Mucosa of descending colon (tissue), 3 donors: ENCODE measurements around the gene HSPA12B. TPM values are rescaled to one million over a fixed set of nuclear protein-coding genes. Genes with fewer than 3 reads are reported as not detected.

ENCODE experiments used
- ATAC-seq: fragments of 200-7000 bp; cut with Tn5 transposase; one replicate; pipeline ENCODE4 v1.9.1; 2020; ENCODE audit warnings: mild to moderate bottlenecking, moderate library complexity
- DNase-seq, 3 donors: peaks; one replicate each; pipeline ENCODE4 v3.0.0-alpha.2; 2020
- H3K36me3 ChIP-seq: fragments of 200-600 bp; one replicate; pipeline ENCODE4 v1.8.0; 2021; ENCODE audit warnings: low read depth, mild to moderate bottlenecking
- H3K4me1 ChIP-seq: fragments of 200-600 bp; one replicate; pipeline ENCODE4 v1.8.0; 2021; ENCODE audit warnings: low read depth, mild to moderate bottlenecking
- H3K4me3 ChIP-seq: fragments of 200-600 bp; one replicate; pipeline ENCODE4 v1.8.0; 2021; ENCODE audit warnings: mild to moderate bottlenecking
- H3K9me3 ChIP-seq: fragments of 200-600 bp; one replicate; pipeline ENCODE4 v1.8.0; 2021; ENCODE audit warnings: mild to moderate bottlenecking
- CTCF ChIP-seq: fragments of 200-600 bp; IDR thresholded peaks from one replicate; pipeline ENCODE4 v1.8.0; 2022; ENCODE audit warnings: antibody characterized with exemption, mild to moderate bottlenecking
- intact Hi-C, 2 donors: fragments of 100-400 bp; cut with DNase I in 1 of 2; cut with micrococcal nuclease in 1 of 2; formaldehyde crosslinking; loops; one replicate each; pipeline versions ENCODE4 v1.11.0 to v1.11.1; 2022; cut with DNase I, micrococcal nuclease
- total RNA-seq, 3 donors: library from RNA; stranded (reverse); fragmentation: NEBNext Ultra II Directional in 2 of 3; extraction: Animal tissue kit (Norgen Biotek cat#: 25700) in 2 of 3; gene quantifications; one replicate each; pipeline versions ENCODE4 v1.2.1 to v1.2.4, GENCODE V29; 2021 to 2023
- donor health status: DM: no; HTN: no; CAD: no; lungs with moderate emphysema.
- donor health status: DM: no; HTN: no; CAD: no.
- donor health status: DM: no; HTN: yes; CAD: no.

The HSPA12B gene
- total RNA-seq, 3 donors from 2014 or later: 1.2 to 5.9 (median 3.4) TPM

GRCh38 chr20:3767110-3767426 lies 34.6 kb downstream of the HSPA12B start:
- DNase-seq (peak in 1 of 3 donors; percentile 66), ATAC-seq (peak; percentile 12)
- H3K36me3 ChIP-seq: no peaks in the 10 kb centered on the region
- intact Hi-C loops: no loop called here
- no peaks in the 10 kb centered on the region for H3K9me3 ChIP-seq
- no peak overlapping the region for H3K4me3 ChIP-seq
- H3K4me1 ChIP-seq: peaks cover 14% of the 10 kb centered on the region
- TF ChIP-seq CTCF: no peak

GRCh38 chr20:3767427-3768341 lies 35.2 kb downstream of the HSPA12B start, which contains the start of gene ADISSP:
TSS of gene ADISSP (minus strand) at chr20:3767753. CDS start at chr20:3760100, 7,653 bp downstream.
- no peaks in the 10 kb centered on the region for H3K9me3 ChIP-seq
- H3K36me3 ChIP-seq: no peaks in the 10 kb centered on the region
- intact Hi-C loops: no loop called here
- ATAC-seq (peak; percentile 95), DNase-seq (peak; percentile 98 to 100 (median 99))
- no peak for TF ChIP-seq CTCF
- peaks cover 14% of the 10 kb centered on the region for H3K4me1 ChIP-seq
- peak within 1 kb of the TSS; percentile 37 for H3K4me3 ChIP-seq

DNA sequence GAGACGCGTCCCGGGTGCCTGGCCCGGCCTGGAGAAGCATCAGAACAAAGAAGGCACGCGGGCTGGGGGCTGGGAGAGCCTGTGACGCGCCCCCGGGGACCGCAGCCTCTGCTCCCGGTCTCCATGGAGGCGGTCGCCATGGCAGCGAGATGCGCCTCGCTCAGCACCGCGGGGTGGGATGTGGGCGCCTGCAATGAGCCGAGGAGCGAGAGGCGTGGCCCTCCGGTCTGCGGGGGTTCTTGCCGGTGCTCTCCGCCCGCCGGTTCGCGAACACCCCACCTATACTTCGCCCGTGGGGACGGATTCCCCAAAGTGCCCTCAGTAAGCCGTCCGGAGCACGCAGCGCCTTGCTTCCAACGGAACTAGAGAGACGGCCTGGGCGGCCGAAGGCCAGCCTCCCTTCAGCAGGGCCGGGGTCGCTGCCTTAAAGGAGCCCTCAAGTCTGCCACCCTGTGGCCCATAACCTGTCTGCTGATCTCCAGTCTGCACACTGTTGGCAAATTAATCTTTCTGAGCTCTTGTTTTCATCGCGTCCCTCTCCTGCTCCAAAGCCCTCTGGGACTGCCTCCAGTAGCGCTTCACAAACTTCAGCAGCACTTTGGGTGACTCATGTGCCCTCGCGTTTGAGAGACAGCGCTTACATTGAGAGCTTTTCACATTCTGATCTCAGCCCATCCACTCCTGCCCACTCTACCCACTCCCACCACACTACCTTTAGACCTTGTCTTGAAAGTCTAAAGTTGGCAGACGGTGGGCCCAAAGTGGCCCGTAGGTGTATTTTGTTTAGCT lies 36.1 kb downstream of the HSPA12B start:
- peaks cover 14% of the 10 kb centered on the region for H3K4me1 ChIP-seq
- ATAC-seq (peak; percentile 56), DNase-seq (peak; percentile 79 to 89 (median 84))
- no peaks in the 10 kb centered on the region for H3K36me3 ChIP-seq
- intact Hi-C loops: no loop called here
- peak; percentile 19 for TF ChIP-seq CTCF
- H3K9me3 ChIP-seq: no peaks in the 10 kb centered on the region
- peak overlapping the region; percentile 37 for H3K4me3 ChIP-seq

DNA sequence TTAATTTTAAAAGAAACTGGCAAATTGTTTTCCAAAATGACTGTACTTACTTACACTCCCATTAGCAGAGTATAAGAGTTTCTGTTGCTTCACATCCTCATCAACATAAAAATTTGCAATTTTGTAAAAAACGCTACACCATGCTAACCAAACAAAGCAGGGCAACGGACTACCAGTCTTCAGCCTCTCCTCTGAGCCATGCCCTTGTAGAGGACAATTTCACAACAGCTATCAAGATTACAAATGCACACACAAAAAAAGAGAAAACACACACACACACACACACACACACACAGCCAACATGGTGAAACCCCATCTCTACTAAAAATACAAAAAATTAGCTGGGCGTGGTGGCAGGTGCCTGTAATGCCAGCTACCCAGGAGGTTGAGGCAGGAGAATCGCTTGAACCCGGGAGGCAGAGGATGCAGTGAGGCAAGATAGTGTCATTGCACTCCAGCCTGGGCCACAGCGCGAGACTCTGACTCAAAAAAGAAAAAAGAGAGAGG lies 39.1 kb downstream of the HSPA12B start:
- H3K9me3 ChIP-seq: no peaks in the 10 kb centered on the region
- no peak for TF ChIP-seq CTCF
- H3K4me3 ChIP-seq: no peak overlapping the region
- no peaks in the 10 kb centered on the region for H3K36me3 ChIP-seq
- intact Hi-C loops: no loop called here
- DNase-seq: no peak
- ATAC-seq: no peak
- H3K4me1 ChIP-seq: peaks cover 10% of the 10 kb centered on the region

DNA sequence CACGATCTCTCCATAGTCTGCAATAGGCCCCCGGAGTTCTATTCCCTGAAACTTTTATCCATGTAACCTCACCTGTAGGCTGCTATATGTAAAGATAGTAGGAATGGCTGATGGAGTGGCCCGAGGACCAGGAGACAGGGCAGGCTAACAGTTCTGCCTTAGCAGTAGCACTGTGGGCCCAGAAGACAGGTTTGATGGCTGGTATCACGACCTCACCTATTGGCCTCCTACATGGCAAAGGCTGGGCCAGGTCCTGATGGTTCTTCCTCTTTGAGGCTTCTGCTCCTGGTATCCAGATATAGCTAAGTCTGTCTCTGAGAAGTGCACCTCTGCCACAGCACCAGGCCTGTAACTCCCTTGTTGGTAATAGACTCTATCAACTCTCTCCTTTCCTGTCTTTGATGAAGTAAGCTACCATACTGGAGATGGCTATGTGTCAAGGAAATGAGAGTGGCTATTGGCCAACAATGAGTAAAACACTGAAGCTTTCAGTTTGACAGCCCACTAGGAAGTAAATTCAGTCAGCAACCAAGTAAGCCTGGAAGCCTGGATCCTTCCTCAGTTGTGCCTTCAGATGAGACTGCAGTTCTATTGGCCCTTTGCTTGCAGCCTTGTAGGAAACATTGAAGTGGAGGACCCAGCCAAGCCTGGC lies 43.1 kb downstream of the HSPA12B start:
- ATAC-seq (no peak), DNase-seq (no peak)
- TF ChIP-seq CTCF: no peak
- intact Hi-C loops: no loop called here
- Histone ChIP-seq H3K4me3 (no peak overlapping the region), H3K36me3 (no peaks in the 10 kb centered on the region), H3K4me1 (peaks cover 23% of the 10 kb centered on the region), H3K9me3 (no peaks in the 10 kb centered on the region)
